Mesothelial cell of epicardium (in vitro differentiated cells): ENCODE measurements around the gene CELF2. TPM values are rescaled to one million over a fixed set of nuclear protein-coding genes. Genes with fewer than 3 reads are reported as not detected.

ENCODE experiments used
- DNase-seq, 2 experiments: peaks; one replicate each; pipeline ENCODE4 v3.0.0; 2021; ENCODE audit warnings: low spot score in 2 of 2; ENCODE audit not compliant: unreplicated experiment in 2 of 2
- H3K27ac Mint-ChIP-seq: 2 replicates; pipeline ENCODE4 v1.8.0; 2021; ENCODE audit warnings: mixed read lengths
- H3K27me3 Mint-ChIP-seq: 2 replicates; pipeline ENCODE4 v1.8.0; 2021; ENCODE audit warnings: low read depth, mixed read lengths
- H3K36me3 Mint-ChIP-seq: 2 replicates; pipeline ENCODE4 v1.8.0; 2021; ENCODE audit warnings: mixed read lengths
- H3K4me1 Mint-ChIP-seq: 2 replicates; pipeline ENCODE4 v1.8.0; 2021; ENCODE audit warnings: mixed read lengths
- H3K4me3 Mint-ChIP-seq: 2 replicates; pipeline ENCODE4 v1.8.0; 2021; ENCODE audit warnings: mild to moderate bottlenecking, moderate library complexity, mixed read lengths
- H3K9me3 Mint-ChIP-seq: 2 replicates; pipeline ENCODE4 v1.8.0; 2021; ENCODE audit warnings: mixed read lengths
- total RNA-seq: library from RNA; stranded (reverse); gene quantifications from 3 replicates; pipeline ENCODE4 v1.2.1, GENCODE V29; 2021
- TF ChIP-seq, protein P1 (sequence below): fragments of 200-600 bp; sonication (generic); IDR thresholded peaks from one replicate; pipeline ENCODE4 v1.5.0; 2021; ENCODE audit warnings: antibody characterized with exemption; ENCODE audit not compliant: unreplicated experiment

The CELF2 gene
- total RNA-seq, 1 donor from 2014 or later: 24.0 TPM

DNA sequence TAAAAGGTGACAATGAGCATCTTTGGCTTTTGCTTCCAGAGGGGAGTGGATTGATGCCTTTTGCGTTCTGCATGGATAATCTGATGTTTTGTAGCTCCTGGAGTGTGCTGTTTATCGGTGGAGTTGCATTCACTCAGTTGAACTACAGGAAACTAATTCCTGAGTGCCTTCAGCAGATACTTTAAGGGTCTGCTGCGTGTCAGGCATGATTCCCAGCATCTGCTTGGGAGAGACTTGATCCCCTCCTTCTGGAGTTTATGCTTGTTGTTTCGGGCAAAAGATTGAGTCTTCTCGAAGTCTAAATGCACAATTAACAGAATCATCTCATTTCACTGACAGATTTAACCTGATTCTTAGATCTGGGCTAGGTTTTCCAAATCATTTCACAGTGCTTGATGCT, 46.2 kb downstream of the CELF2 start:
- TF ChIP-seq, protein P1, sequence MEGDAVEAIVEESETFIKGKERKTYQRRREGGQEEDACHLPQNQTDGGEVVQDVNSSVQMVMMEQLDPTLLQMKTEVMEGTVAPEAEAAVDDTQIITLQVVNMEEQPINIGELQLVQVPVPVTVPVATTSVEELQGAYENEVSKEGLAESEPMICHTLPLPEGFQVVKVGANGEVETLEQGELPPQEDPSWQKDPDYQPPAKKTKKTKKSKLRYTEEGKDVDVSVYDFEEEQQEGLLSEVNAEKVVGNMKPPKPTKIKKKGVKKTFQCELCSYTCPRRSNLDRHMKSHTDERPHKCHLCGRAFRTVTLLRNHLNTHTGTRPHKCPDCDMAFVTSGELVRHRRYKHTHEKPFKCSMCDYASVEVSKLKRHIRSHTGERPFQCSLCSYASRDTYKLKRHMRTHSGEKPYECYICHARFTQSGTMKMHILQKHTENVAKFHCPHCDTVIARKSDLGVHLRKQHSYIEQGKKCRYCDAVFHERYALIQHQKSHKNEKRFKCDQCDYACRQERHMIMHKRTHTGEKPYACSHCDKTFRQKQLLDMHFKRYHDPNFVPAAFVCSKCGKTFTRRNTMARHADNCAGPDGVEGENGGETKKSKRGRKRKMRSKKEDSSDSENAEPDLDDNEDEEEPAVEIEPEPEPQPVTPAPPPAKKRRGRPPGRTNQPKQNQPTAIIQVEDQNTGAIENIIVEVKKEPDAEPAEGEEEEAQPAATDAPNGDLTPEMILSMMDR: no peak
- peak overlapping the region; percentile 40 for H3K27ac Mint-ChIP-seq
- H3K4me3 Mint-ChIP-seq: no peak overlapping the region
- no peak for DNase-seq
- peaks cover 9% of the 10 kb centered on the region for H3K36me3 Mint-ChIP-seq
- H3K9me3 Mint-ChIP-seq: peaks cover 12% of the 10 kb centered on the region
- H3K27me3 Mint-ChIP-seq: peaks cover 2% of the 10 kb centered on the region
- peaks cover 17% of the 10 kb centered on the region for H3K4me1 Mint-ChIP-seq

DNA sequence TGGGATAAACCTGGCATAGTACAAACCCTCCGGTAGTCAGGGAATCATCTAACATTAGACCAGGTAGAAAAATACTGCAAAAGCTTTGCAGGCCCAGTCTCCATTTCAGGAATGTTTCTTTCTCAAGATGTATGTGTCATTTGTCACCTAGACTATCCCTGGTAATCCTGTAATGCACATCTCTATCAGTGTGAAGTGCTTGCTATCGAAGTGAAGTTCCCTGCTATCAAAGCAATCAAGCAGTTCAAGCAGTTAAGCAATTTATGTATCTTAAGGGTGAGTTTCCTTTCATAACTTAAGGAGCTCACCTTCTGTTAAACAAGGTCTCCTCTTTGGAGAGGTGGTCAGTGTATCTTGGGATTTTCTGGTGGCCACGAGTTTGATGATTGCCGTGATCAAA, 47.2 kb downstream of the CELF2 start:
- Mint-ChIP-seq H3K27ac (no peak overlapping the region), H3K9me3 (peaks cover 12% of the 10 kb centered on the region), H3K36me3 (peaks cover 9% of the 10 kb centered on the region), H3K4me3 (no peak overlapping the region), H3K4me1 (peaks cover 17% of the 10 kb centered on the region), H3K27me3 (peaks cover 2% of the 10 kb centered on the region)
- TF ChIP-seq, protein P1: no peak
- no peak for DNase-seq

DNA sequence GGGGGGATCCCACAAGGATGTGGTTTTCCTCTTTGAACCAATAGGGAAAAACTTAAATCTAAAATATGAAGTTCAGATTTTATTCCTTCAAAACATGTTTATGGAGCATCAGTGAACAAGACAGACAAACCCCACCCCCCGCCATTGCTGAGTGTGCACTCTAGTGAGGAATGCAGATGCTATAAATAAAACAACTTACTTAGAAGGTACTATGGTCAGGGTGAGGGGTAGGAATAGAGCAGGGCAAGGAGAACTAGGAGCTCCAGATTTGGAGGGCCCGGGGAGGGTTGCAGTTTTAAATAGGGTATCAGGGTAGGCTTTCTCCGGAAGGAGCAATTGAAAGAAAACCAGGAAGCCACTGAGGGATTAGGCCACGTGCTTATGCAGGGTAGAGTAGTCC, 47.9 kb downstream of the CELF2 start:
- TF ChIP-seq, protein P1: no peak
- Mint-ChIP-seq H3K27ac (no peak overlapping the region), H3K4me3 (no peak overlapping the region), H3K27me3 (peaks cover 8% of the 10 kb centered on the region), H3K36me3 (peaks cover 9% of the 10 kb centered on the region), H3K9me3 (peaks cover 12% of the 10 kb centered on the region), H3K4me1 (peaks cover 17% of the 10 kb centered on the region)
- no peak for DNase-seq

DNA sequence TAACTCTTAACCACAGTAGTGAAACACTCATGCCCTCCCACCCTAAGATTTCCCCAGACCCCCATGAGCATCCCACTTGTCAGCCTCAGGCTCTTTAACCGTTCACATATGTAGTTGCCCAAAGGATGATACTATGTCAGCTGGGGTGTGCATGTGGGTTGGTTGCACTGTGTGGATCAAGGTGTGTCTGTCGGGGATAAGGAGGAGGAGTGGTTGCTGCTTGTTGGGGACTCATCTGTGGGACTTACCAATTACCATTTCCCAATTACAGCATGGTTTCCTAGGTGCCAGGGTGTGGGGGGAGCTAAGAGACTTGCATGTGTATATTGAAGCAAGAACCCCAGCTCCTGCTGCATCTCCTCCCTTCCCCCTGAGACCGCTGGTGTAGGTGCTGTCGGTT, 48.8 kb downstream of the CELF2 start:
- DNase-seq: no peak
- Mint-ChIP-seq H3K4me3 (no peak overlapping the region), H3K9me3 (peaks cover 7% of the 10 kb centered on the region), H3K4me1 (peaks cover 17% of the 10 kb centered on the region), H3K27ac (no peak overlapping the region), H3K36me3 (peaks cover 5% of the 10 kb centered on the region), H3K27me3 (peaks cover 8% of the 10 kb centered on the region)
- TF ChIP-seq, protein P1: no peak

DNA sequence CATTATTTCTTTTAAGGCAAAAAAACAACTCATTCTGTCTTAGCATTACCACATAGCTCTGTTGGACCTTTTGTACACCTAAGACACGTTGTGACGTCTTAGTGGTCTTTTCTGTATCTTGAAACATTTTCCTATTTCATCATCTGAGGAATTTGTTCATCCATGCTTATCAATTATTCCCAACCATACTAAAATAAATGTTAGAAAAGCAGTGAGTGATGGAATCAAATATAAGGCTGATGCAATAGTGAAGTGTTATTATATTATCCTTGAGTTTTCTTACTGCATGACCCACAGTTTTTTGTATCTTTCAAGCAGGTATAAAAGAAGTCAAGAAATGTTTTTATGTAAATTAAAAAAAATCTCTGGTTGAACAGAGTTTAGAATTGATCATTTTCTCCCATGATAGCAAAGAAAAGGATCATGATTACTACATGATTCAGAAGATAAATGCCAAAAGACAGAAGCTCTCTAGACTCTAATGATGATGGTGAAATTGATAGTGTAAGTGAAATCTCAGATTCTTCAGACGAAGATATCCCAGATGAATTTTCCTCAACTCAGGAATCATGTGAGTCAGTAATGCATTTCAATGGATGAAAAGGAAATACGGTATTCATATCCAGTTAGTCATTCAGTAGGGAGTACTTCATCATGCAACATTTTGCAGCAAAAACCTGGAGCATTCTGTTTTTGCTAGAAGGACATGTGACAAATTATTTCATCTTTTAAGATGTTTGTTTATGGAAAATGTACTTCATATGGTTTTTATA, 51.4 kb downstream of the CELF2 start:
- Mint-ChIP-seq H3K27me3 (peaks cover 8% of the 10 kb centered on the region), H3K4me3 (no peak overlapping the region), H3K36me3 (no peaks in the 10 kb centered on the region), H3K27ac (no peak overlapping the region), H3K4me1 (peaks cover 13% of the 10 kb centered on the region), H3K9me3 (no peaks in the 10 kb centered on the region)
- TF ChIP-seq, protein P1: no peak
- no peak for DNase-seq
